CD14-positive monocyte (primary cell): Measurements from ENCODE around the gene TMEM129. TPM values are rescaled to one million over a fixed set of nuclear protein-coding genes. Genes with fewer than 3 reads are reported as not detected.

Source experiments
- DNase-seq, 3 donors: peaks; one replicate each; pipeline ENCODE4 v3.0.0-alpha.2; 2011 to 2022
- H2AFZ ChIP-seq: 2 replicates; pipeline ENCODE4 v1.6.0; 2012; ENCODE audit warnings: mild to moderate bottlenecking, low read depth, low read length, inconsistent platforms; ENCODE audit not compliant: insufficient read depth, poor library complexity, severe bottlenecking
- H3K27ac ChIP-seq, 2 donors: 1 replicate in 1 of 2; 2 replicates in 1 of 2; pipeline ENCODE4 v1.5.1; 2012 to 2013; ENCODE audit warnings: low read length in 2 of 2, control low read depth in 1 of 2, inconsistent platforms in 1 of 2, low read depth in 1 of 2, mild to moderate bottlenecking in 1 of 2
- H3K27me3 ChIP-seq, 2 donors: one replicate each; pipeline versions ENCODE4 v1.6.0 to v1.6.1; 2011 to 2013; ENCODE audit warnings: low read length in 2 of 2; ENCODE audit not compliant: control insufficient read depth in 2 of 2, insufficient read depth in 2 of 2
- H3K36me3 ChIP-seq, 2 donors: replicated peaks in 1 of 2; 1 replicate in 1 of 2; 2 replicates in 1 of 2; pipeline versions ENCODE4 v1.5.1 to v1.6.1; 2012 to 2013; ENCODE audit warnings: low read length in 2 of 2, control low read depth in 1 of 2, inconsistent platforms in 1 of 2, mild to moderate bottlenecking in 1 of 2; ENCODE audit not compliant: insufficient read depth in 2 of 2, control insufficient read depth in 1 of 2
- H3K4me1 ChIP-seq, 2 donors: 1 replicate in 1 of 2; 2 replicates in 1 of 2; pipeline versions ENCODE4 v1.5.1 to v1.6.1; 2012 to 2013; ENCODE audit warnings: low read length in 2 of 2, control low read depth in 1 of 2, inconsistent platforms in 1 of 2, mild to moderate bottlenecking in 1 of 2, moderate library complexity in 1 of 2; ENCODE audit not compliant: insufficient read depth in 2 of 2, control insufficient read depth in 1 of 2
- H3K4me2 ChIP-seq: replicated peaks from 2 replicates; pipeline ENCODE3; 2012; ENCODE audit warnings: low read length, moderate library complexity, mild to moderate bottlenecking; ENCODE audit not compliant: poor library complexity, severe bottlenecking; ENCODE audit errors: extremely low read depth
- H3K4me3 ChIP-seq, 3 experiments: fragments of 200-600 bp in 1 of 3; sonication (generic) in 1 of 3; replicated peaks in 1 of 3; 1 replicate in 2 of 3; 2 replicates in 1 of 3; pipeline ENCODE4 v1.5.1; 2011 to 2013; ENCODE audit warnings: low read length in 3 of 3, mild to moderate bottlenecking in 3 of 3, control low read depth in 2 of 3, low read depth in 2 of 3, inconsistent platforms in 1 of 3, moderate library complexity in 1 of 3
- H3K79me2 ChIP-seq: 2 replicates; pipeline ENCODE4 v1.6.0; 2012; ENCODE audit warnings: mild to moderate bottlenecking, control low read depth, inconsistent platforms, low read length, moderate library complexity; ENCODE audit not compliant: insufficient read depth
- H3K9ac ChIP-seq: 2 replicates; pipeline ENCODE4 v1.6.0; 2017; ENCODE audit warnings: low read length, mild to moderate bottlenecking; ENCODE audit not compliant: insufficient read depth, poor library complexity, severe bottlenecking
- H3K9me3 ChIP-seq, 2 donors: replicated peaks in 1 of 2; 1 replicate in 1 of 2; 2 replicates in 1 of 2; pipeline versions ENCODE4 v1.5.1 to v1.6.1; 2012 to 2013; ENCODE audit warnings: low read length in 2 of 2, control low read depth in 1 of 2; ENCODE audit not compliant: control insufficient read depth in 1 of 2, insufficient read depth in 1 of 2
- H4K20me1 ChIP-seq: 2 replicates; pipeline ENCODE4 v1.6.0; 2012; ENCODE audit warnings: mild to moderate bottlenecking, low read length, control low read depth, moderate library complexity; ENCODE audit not compliant: insufficient read depth
- H3K27ac Mint-ChIP-seq, 7 donors: one replicate each; pipeline ENCODE4 v1.8.0; 2020; ENCODE audit warnings: mild to moderate bottlenecking in 7 of 7, mixed read lengths in 7 of 7, moderate library complexity in 6 of 7, inconsistent platforms in 2 of 7
- H3K27me3 Mint-ChIP-seq, 3 donors: one replicate each; pipeline ENCODE4 v1.8.0; 2021 to 2022; ENCODE audit warnings: low read depth in 3 of 3, mild to moderate bottlenecking in 3 of 3, mixed read lengths in 3 of 3, moderate library complexity in 3 of 3, inconsistent platforms in 1 of 3
- H3K36me3 Mint-ChIP-seq, 2 donors: one replicate each; pipeline ENCODE4 v1.8.0; 2020; ENCODE audit warnings: mixed read lengths in 2 of 2, inconsistent platforms in 1 of 2, mild to moderate bottlenecking in 1 of 2
- H3K4me1 Mint-ChIP-seq: one replicate; pipeline ENCODE4 v1.8.0; 2020; ENCODE audit warnings: mild to moderate bottlenecking, mixed read lengths
- H3K4me3 Mint-ChIP-seq, 2 donors: one replicate each; pipeline ENCODE4 v1.8.0; 2020; ENCODE audit warnings: mild to moderate bottlenecking in 2 of 2, mixed read lengths in 2 of 2, moderate library complexity in 1 of 2
- H3K9me3 Mint-ChIP-seq, 7 donors: one replicate each; pipeline ENCODE4 v1.8.0; 2020 to 2022; ENCODE audit warnings: mixed read lengths in 7 of 7, mild to moderate bottlenecking in 6 of 7, moderate library complexity in 6 of 7, inconsistent platforms in 2 of 7
- CTCF ChIP-seq: fragments of 200-600 bp; IDR thresholded peaks from one replicate; pipeline ENCODE4 v1.8.0; 2022; ENCODE audit warnings: antibody characterized with exemption, mild to moderate bottlenecking
- WGBS: methylation state at CpG from one replicate; pipeline ENCODE4 v1.1.5; 2013; ENCODE audit warnings: missing lambda C conversion rate; ENCODE audit not compliant: insufficient coverage; 5-methylcytosine and 5-hydroxymethylcytosine counted together
- intact Hi-C, 2 donors: fragments of 100-400 bp; cut with micrococcal nuclease; formaldehyde crosslinking; loops; one replicate each; pipeline versions ENCODE4 v1.15.0 to v1.15.1; 2023
- polyA plus RNA-seq, 3 donors: library from polyadenylated mRNA; depleted of rRNA in 1 of 3; unstranded in 2 of 3; stranded (reverse) in 1 of 3; fragments of 300-500 nt in 2 of 3; fragments of >200 nt in 1 of 3; fragmentation: Illumina TruSeq in 2 of 3; gene quantifications; 1 replicate in 2 of 3; 2 replicates in 1 of 3; pipeline ENCODE4 v1.2.3, GENCODE V29; 2012 to 2021

The TMEM129 gene
- polyA plus RNA-seq, 3 donors, result 22.4 to 40.2 (median 24.1) TPM

- peaks cover 4% of the 10 kb centered on the region for H3K4me1 Mint-ChIP-seq
- intact Hi-C loops, result no loop called here
- Histone ChIP-seq H4K20me1 (peaks cover 41% of the 10 kb centered on the region), H3K36me3 (peaks cover 95 to 100% of the 10 kb centered on the region in 2 donors), H3K79me2 (peaks cover 40% of the 10 kb centered on the region), H3K9ac (no peak overlapping the region), H3K4me2 (no peak overlapping the region), H2AFZ (no peak overlapping the region), H3K9me3 (peaks cover 20 to 32% of the 10 kb centered on the region in 2 donors), H3K27me3 (no peaks in the 10 kb centered on the region), H3K4me1 (no peaks in the 10 kb centered on the region), H3K4me3 (no peak overlapping the region), H3K27ac (no peak overlapping the region)
- DNase-seq, result no peak
- TF ChIP-seq CTCF, result no peak
- peaks cover 80 to 100% of the 10 kb centered on the region in 2 donors for H3K36me3 Mint-ChIP-seq
- peaks cover 20 to 41% (median 30%) of the 10 kb centered on the region in 7 donors for H3K9me3 Mint-ChIP-seq
- peaks cover 0 to 1% (median 0%) of the 10 kb centered on the region in 3 donors for H3K27me3 Mint-ChIP-seq
- H3K4me3 Mint-ChIP-seq, result no peak overlapping the region
- WGBS, result 100% methylated on average over 6 of the region's 9 CpGs
- H3K27ac Mint-ChIP-seq, result no peak overlapping the region
Observed at GRCh38 chr4:1739358-1739757, 18.2 kb upstream of the TMEM129 start.

GRCh38 chr4:1738410-1738809 lies 17.3 kb upstream of the TMEM129 start:
- Histone ChIP-seq H3K4me3 (no peak overlapping the region), H2AFZ (no peak overlapping the region), H3K9ac (no peak overlapping the region), H3K9me3 (peaks cover 20 to 32% of the 10 kb centered on the region in 2 donors), H3K4me2 (no peak overlapping the region), H3K79me2 (peaks cover 48% of the 10 kb centered on the region), H3K27me3 (no peaks in the 10 kb centered on the region), H4K20me1 (peaks cover 50% of the 10 kb centered on the region), H3K27ac (no peak overlapping the region), H3K36me3 (peaks cover 94 to 100% of the 10 kb centered on the region in 2 donors), H3K4me1 (no peaks in the 10 kb centered on the region)
- Mint-ChIP-seq H3K4me3 (no peak overlapping the region), H3K36me3 (peaks cover 80 to 100% of the 10 kb centered on the region in 2 donors), H3K27me3 (peaks cover 0 to 3% (median 0%) of the 10 kb centered on the region in 3 donors), H3K27ac (peak overlapping the region in 1 of 7 donors; percentile 86), H3K4me1 (peaks cover 4% of the 10 kb centered on the region), H3K9me3 (peaks cover 20 to 49% (median 30%) of the 10 kb centered on the region in 7 donors)
- no peak for DNase-seq
- WGBS, result 100% methylated on average over 4 of the region's 4 CpGs
- intact Hi-C loops, result no loop called here
- TF ChIP-seq CTCF, result no peak
